IMR-90 (cell line): ENCODE data around the gene PCDHB1. TPM values are rescaled to one million over a fixed set of nuclear protein-coding genes. Genes with fewer than 3 reads are reported as not detected.

ENCODE experiments used
- ATAC-seq: fragments of 200-7000 bp; cut with Tn5 transposase; 2 replicates; pipeline ENCODE4 v1.9.1; 2020; ENCODE audit warnings: low read depth, mild to moderate bottlenecking, moderate library complexity
- BruUV-seq: library from RNA; stranded (reverse); fragments of 400-500 nt; replicated peaks from 2 replicates; lab custom pipeline; 2021; lab: Mats Ljungman, UMichigan
- CTCF ChIA-PET: fragments of 300-600 bp; formaldehyde crosslinking; extraction: SDS; loops from one replicate; lab custom pipeline; 2021; ENCODE audit warnings: antibody characterized with exemption; lab: Yijun Ruan, JAX
- POLR2A ChIA-PET: fragments of 300-600 bp; sonication (Branson Sonifier 250); formaldehyde crosslinking; loops from one replicate; lab custom pipeline; 2022; ENCODE audit warnings: antibody characterized with exemption; ENCODE audit not compliant: unreplicated experiment; lab: Charles Lee
- DNase-seq: peaks from one replicate; pipeline ENCODE4 v3.0.0; 2013
- H2AFZ ChIP-seq: replicated peaks from 2 replicates; pipeline ENCODE3; 2013; ENCODE audit warnings: low read length, mild to moderate bottlenecking; ENCODE audit not compliant: poor library complexity
- H2AK5ac ChIP-seq: 2 replicates; pipeline ENCODE4 v1.6.1; 2013; ENCODE audit warnings: low read depth, low read length, inconsistent platforms
- H2AK9ac ChIP-seq: replicated peaks from 2 replicates; pipeline ENCODE3; 2013; ENCODE audit warnings: mild to moderate bottlenecking, low read depth, low read length, moderate library complexity; ENCODE audit not compliant: poor library complexity
- H2BK120ac ChIP-seq: 2 replicates; pipeline ENCODE4 v1.6.1; 2013; ENCODE audit warnings: low read depth, low read length, inconsistent platforms
- H2BK15ac ChIP-seq: 3 replicates; pipeline ENCODE4 v1.6.1; 2013; ENCODE audit warnings: low read depth, low read length, inconsistent platforms
- H2BK20ac ChIP-seq: 2 replicates; pipeline ENCODE4 v1.6.1; 2013; ENCODE audit warnings: low read depth, mild to moderate bottlenecking, inconsistent platforms, low read length, moderate library complexity
- H2BK5ac ChIP-seq: 2 replicates; pipeline ENCODE4 v1.6.1; 2013; ENCODE audit warnings: mild to moderate bottlenecking, low read depth, low read length, inconsistent platforms; ENCODE audit not compliant: poor library complexity, severe bottlenecking
- H3K14ac ChIP-seq: replicated peaks from 2 replicates; pipeline ENCODE4 v1.6.1; 2013; ENCODE audit warnings: low read depth, low read length, inconsistent platforms
- H3K18ac ChIP-seq: 2 replicates; pipeline ENCODE4 v1.6.1; 2013; ENCODE audit warnings: low read depth, low read length, control low read depth
- H3K23ac ChIP-seq: 2 replicates; pipeline ENCODE4 v1.6.1; 2013; ENCODE audit warnings: low read depth, low read length, inconsistent platforms
- H3K27ac ChIP-seq: 2 replicates; pipeline ENCODE4 v1.5.1; 2013; ENCODE audit warnings: mild to moderate bottlenecking, control low read depth, low read length; ENCODE audit not compliant: insufficient read depth
- H3K27me3 ChIP-seq: 2 replicates; pipeline ENCODE4 v1.6.1; 2013; ENCODE audit warnings: low read length; ENCODE audit not compliant: control insufficient read depth, insufficient read depth
- H3K36me3 ChIP-seq: 2 replicates; pipeline ENCODE4 v1.6.1; 2013; ENCODE audit warnings: low read length, mixed read lengths; ENCODE audit not compliant: control insufficient read depth, insufficient read depth
- H3K4ac ChIP-seq: 2 replicates; pipeline ENCODE4 v1.6.1; 2013; ENCODE audit warnings: low read depth, low read length, inconsistent platforms
- H3K4me1 ChIP-seq: 2 replicates; pipeline ENCODE4 v1.6.1; 2013; ENCODE audit warnings: low read length, mixed read lengths; ENCODE audit not compliant: control insufficient read depth, insufficient read depth
- H3K4me2 ChIP-seq: 2 replicates; pipeline ENCODE4 v1.6.1; 2013; ENCODE audit warnings: low read depth, mild to moderate bottlenecking, control low read depth, low read length, moderate library complexity
- H3K4me3 ChIP-seq: 2 replicates; pipeline ENCODE4 v1.5.1; 2013; ENCODE audit warnings: low read depth, mild to moderate bottlenecking, control low read depth, low read length, moderate library complexity; ENCODE audit not compliant: insufficient read depth
- H3K56ac ChIP-seq: 2 replicates; pipeline ENCODE4 v1.6.1; 2013; ENCODE audit warnings: low read length, inconsistent platforms; ENCODE audit not compliant: insufficient read depth; ENCODE audit errors: extremely low read depth
- H3K79me1 ChIP-seq, 2 experiments: 2 replicates each; pipeline ENCODE4 v1.6.1; 2013; ENCODE audit warnings: low read length in 2 of 2, inconsistent platforms in 1 of 2, low read depth in 1 of 2
- H3K9ac ChIP-seq: 2 replicates; pipeline ENCODE4 v1.6.1; 2013; ENCODE audit warnings: low read depth, low read length, control low read depth
- H3K9me1 ChIP-seq: 2 replicates; pipeline ENCODE4 v1.6.1; 2013; ENCODE audit warnings: low read length, inconsistent platforms; ENCODE audit not compliant: insufficient read depth
- H3K9me3 ChIP-seq: 2 replicates; pipeline ENCODE4 v1.6.1; 2013; ENCODE audit warnings: low read length; ENCODE audit not compliant: control insufficient read depth, insufficient read depth
- H4K20me1 ChIP-seq: 2 replicates; pipeline ENCODE4 v1.6.1; 2013; ENCODE audit warnings: low read length, inconsistent platforms; ENCODE audit not compliant: insufficient read depth
- H4K5ac ChIP-seq: 2 replicates; pipeline ENCODE4 v1.6.1; 2013; ENCODE audit warnings: mild to moderate bottlenecking, low read depth, low read length, control low read depth
- H4K8ac ChIP-seq, 2 experiments: 2 replicates each; pipeline ENCODE4 v1.6.1; 2013; ENCODE audit warnings: low read depth in 2 of 2, low read length in 2 of 2, control low read depth in 1 of 2, inconsistent platforms in 1 of 2
- H4K91ac ChIP-seq: 2 replicates; pipeline ENCODE4 v1.6.1; 2013; ENCODE audit warnings: low read depth, low read length, inconsistent platforms; ENCODE audit not compliant: insufficient read depth
- BHLHE40 ChIP-seq: fragments of 150-350 bp; IDR thresholded peaks from 2 replicates; pipeline ENCODE4 v1.6.1; 2016; ENCODE audit warnings: mild to moderate bottlenecking, low read depth, low read length
- CEBPB ChIP-seq: IDR thresholded peaks from 2 replicates; pipeline ENCODE4 v1.6.1; 2012; ENCODE audit warnings: low read depth, low read length, improper control_type of control experiment
- CHD1 ChIP-seq: IDR thresholded peaks from 2 replicates; pipeline ENCODE4 v1.6.1; 2012; ENCODE audit warnings: low read depth, low read length, improper control_type of control experiment
- CTCF ChIP-seq: conservative IDR thresholded peaks from 2 replicates; pipeline ENCODE4 v1.5.1; 2012; ENCODE audit warnings: mild to moderate bottlenecking, low read depth, low read length, improper control_type of control experiment
- ELK1 ChIP-seq: fragments of 150-350 bp; IDR thresholded peaks from 2 replicates; pipeline ENCODE4 v1.6.1; 2016; ENCODE audit warnings: low read depth, mild to moderate bottlenecking, low read length, moderate library complexity, borderline replicate concordance
- FOS ChIP-seq: fragments of 150-350 bp; IDR thresholded peaks from 2 replicates; pipeline ENCODE4 v1.6.1; 2016; ENCODE audit warnings: low read depth, low read length
- MAFK ChIP-seq: IDR thresholded peaks from 2 replicates; pipeline ENCODE4 v1.6.1; 2012; ENCODE audit warnings: low read depth, low read length, improper control_type of control experiment
- MAZ ChIP-seq: IDR thresholded peaks from 2 replicates; pipeline ENCODE4 v1.6.1; 2012; ENCODE audit warnings: low read depth, mild to moderate bottlenecking, low read length, improper control_type of control experiment, moderate library complexity, borderline replicate concordance
- MXI1 ChIP-seq: IDR thresholded peaks from 2 replicates; pipeline ENCODE4 v1.6.1; 2012; ENCODE audit warnings: low read depth, mild to moderate bottlenecking, low read length, moderate library complexity, borderline replicate concordance
- NFE2L2 ChIP-seq: fragments of 150-350 bp; IDR thresholded peaks from 2 replicates; pipeline ENCODE4 v1.6.1; 2016; ENCODE audit warnings: low read depth, mild to moderate bottlenecking, low read length
- POLR2A ChIP-seq: IDR thresholded peaks from 2 replicates; pipeline ENCODE4 v1.6.1; 2012; ENCODE audit warnings: mild to moderate bottlenecking, low read depth, low read length
- RAD21 ChIP-seq: IDR thresholded peaks from 2 replicates; pipeline ENCODE4 v1.6.1; 2012; ENCODE audit warnings: low read length, improper control_type of control experiment
- RCOR1 ChIP-seq: IDR thresholded peaks from 2 replicates; pipeline ENCODE4 v1.6.1; 2012; ENCODE audit warnings: mild to moderate bottlenecking, low read length, improper control_type of control experiment; ENCODE audit not compliant: insufficient replicate concordance
- RFX5 ChIP-seq: IDR thresholded peaks from 2 replicates; pipeline ENCODE4 v1.8.0; 2012; ENCODE audit warnings: low read depth, mild to moderate bottlenecking, low read length, moderate library complexity
- SMC3 ChIP-seq: fragments of 150-350 bp; IDR thresholded peaks from 2 replicates; pipeline ENCODE4 v1.6.1; 2016; ENCODE audit warnings: low read depth, mild to moderate bottlenecking, antibody characterized with exemption, low read length, moderate library complexity
- USF2 ChIP-seq: fragments of 150-350 bp; IDR thresholded peaks from 2 replicates; pipeline ENCODE4 v1.6.1; 2017; ENCODE audit warnings: mild to moderate bottlenecking, antibody characterized with exemption, low read length, low read depth
- WGBS, 2 experiments: methylation state at CpG; one replicate each; pipeline versions ENCODE4 v1.1.5 to v1.1.7; 2013; ENCODE audit warnings: missing lambda C conversion rate in 2 of 2; ENCODE audit not compliant: insufficient read length in 1 of 2; ENCODE audit errors: extremely low coverage in 2 of 2; 5-methylcytosine and 5-hydroxymethylcytosine counted together
- dilution Hi-C: fragments of 300-500 bp; cut with HindIII; formaldehyde crosslinking; loops from one replicate; pipeline ENCODE4 v1.14.3; 2018; ENCODE audit warnings: low sequenced_read_pairs; ENCODE audit not compliant: unreplicated experiment
- in situ Hi-C: fragments of 300-500 bp; cut with MboI; formaldehyde crosslinking; loops from 3 replicates; pipeline ENCODE4 v1.14.3; 2019; ENCODE audit warnings: low sequenced_read_pairs, inconsistent platforms, mixed read lengths
- intact Hi-C: fragments of 100-400 bp; cut with micrococcal nuclease; formaldehyde crosslinking; loops from 2 replicates; pipeline ENCODE4 v1.10.0; 2022
- polyA plus RNA-seq, 3 experiments: library from polyadenylated mRNA; depleted of rRNA; stranded (reverse); fragments of >200 nt; gene quantifications; 2 replicates each; pipeline ENCODE4 v1.2.3, GENCODE V29; 2012; ENCODE audit warnings: low replicate concordance in 1 of 3
- total RNA-seq: library from RNA; depleted of rRNA; stranded (reverse); fragments of >200 nt; gene quantifications from 2 replicates; pipeline ENCODE4 v1.2.3, GENCODE V29; 2012

Gene PCDHB1
- total and polyA plus RNA-seq, 2 of the 4 experiments (the other 2 are of a cell fraction): not detected

- H3K23ac ChIP-seq: no peak overlapping the region
- no peak overlapping the region for H4K5ac ChIP-seq
- H3K27ac ChIP-seq: no peak overlapping the region
- no peak for ATAC-seq
- no peak for DNase-seq
- no peak overlapping the region for H2BK20ac ChIP-seq
- no TSS peak for BruUV-seq
- H2BK15ac ChIP-seq: no peak overlapping the region
- H3K79me1 ChIP-seq: no peaks in the 10 kb centered on the region
- H2AK9ac ChIP-seq: no peak overlapping the region
- no peaks in the 10 kb centered on the region for H3K9me1 ChIP-seq
- no peaks in the 10 kb centered on the region for H3K27me3 ChIP-seq
- no peaks in the 10 kb centered on the region for H3K4me1 ChIP-seq
- in situ Hi-C loops (no loop called here), dilution Hi-C loops (no loop called here), intact Hi-C loops (no loop called here)
- H3K14ac ChIP-seq: no peak overlapping the region
- no peak overlapping the region for H3K4me2 ChIP-seq
- H2AFZ ChIP-seq: no peak overlapping the region
- no peak overlapping the region for H2BK5ac ChIP-seq
- H3K9ac ChIP-seq: no peak overlapping the region
- no peak overlapping the region for H2AK5ac ChIP-seq
- CTCF ChIA-PET: no interaction called here
- no peak overlapping the region for H2BK120ac ChIP-seq
- POLR2A ChIA-PET: no interaction called here
- no peak overlapping the region for H3K4ac ChIP-seq
- H4K8ac ChIP-seq: no peak overlapping the region
- H4K20me1 ChIP-seq: no peaks in the 10 kb centered on the region
- TF ChIP-seq MAFK (no peak), BHLHE40 (no peak), MAZ (no peak), NFE2L2 (no peak), RCOR1 (no peak), USF2 (no peak), SMC3 (no peak), POLR2A (no peak), CHD1 (no peak), FOS (no peak), ELK1 (no peak), CEBPB (no peak), MXI1 (no peak), RFX5 (no peak), CTCF (no peak), RAD21 (no peak)
- H3K18ac ChIP-seq: no peak overlapping the region
- 50% methylated on average over 1 of the region's 3 CpGs; no CpG with 5 or more reads in 1 of the 2 experiments for WGBS, 2 experiments
- H3K9me3 ChIP-seq: peaks cover 7% of the 10 kb centered on the region
- H4K91ac ChIP-seq: no peak overlapping the region
- H3K56ac ChIP-seq: no peak overlapping the region
- H3K36me3 ChIP-seq: no peaks in the 10 kb centered on the region
- no peak overlapping the region for H3K4me3 ChIP-seq
These were observed 11.7 kb upstream of the PCDHB1 start for GRCh38 chr5:141039517-141039916.
